ENCODE results near the gene CFAP58. TPM values are rescaled to one million over a fixed set of nuclear protein-coding genes. Genes with fewer than 3 reads are reported as not detected.

CFAP58 gene
- total and polyA plus RNA-seq, 2 of the 13 experiments (the other 11 are each of a cell fraction or from before 2014, with no cell fraction given), result 0.03 TPM; not detected in 1

GRCh38 chr10:104374591-104374990 lies 21.0 kb downstream of the CFAP58 start:
- Histone ChIP-seq H3K4me2 (ENCODE audit: low read depth, low read length) (no peak overlapping the region), H3K4me1 (ENCODE audit: insufficient read depth, low read length) (no peaks in the 10 kb centered on the region), H3K27me3 (ENCODE audit: control insufficient read depth in 1 of 2, insufficient read depth in 2 of 2, low read length in 2 of 2) (peaks cover 0 to 7% of the 10 kb centered on the region in 2 experiments; a peak in 1 of 5 replicates), H3K9ac (ENCODE audit: insufficient read depth, low read depth, low read length) (no peak overlapping the region), H3K27ac (ENCODE audit: extremely low read length, insufficient read depth, low read length) (no peak overlapping the region), H3K79me2 (ENCODE audit: insufficient read depth, low read length) (no peaks in the 10 kb centered on the region), H3K9me3 (ENCODE audit: low read length) (no peaks in the 10 kb centered on the region), H3K36me3 (replicated peaks in 1 of 2; ENCODE audit: control insufficient read depth in 1 of 2, insufficient read depth in 2 of 2, low read length in 2 of 2) (no peaks in the 10 kb centered on the region), H2AFZ (ENCODE audit: low read length) (no peak overlapping the region), H3K4me3 (replicated peaks in 1 of 3; ENCODE audit: insufficient read depth in 1 of 3, low read depth in 2 of 3, low read length in 3 of 3) (no peak overlapping the region), H4K20me1 (ENCODE audit: insufficient read depth, low read length) (no peaks in the 10 kb centered on the region)
- ChIA-PET CTCF (ENCODE audit: low intra/inter-chr PET ratio, low total read pairs) (no interaction called here), POLR2A (no interaction called here)
- WGBS (ENCODE audit: low lambda C conversion rate), result 0% methylated on average over 1 of the region's 1 CpG
- in situ Hi-C loops (cut with HindIII; ENCODE audit: extremely low pct_ligation_motif_present, low pct_unique_long_range_greater_than_20kb), result no loop called here
- no peak for ATAC-seq
- BruUV-seq (replicated peaks), result no TSS peak
- DNase-seq (ENCODE audit: low spot score), result no peak
- intact Hi-C loops (cut with micrococcal nuclease; ENCODE audit: unreplicated experiment), result no loop called here
- FAIRE-seq, result no peak
- TF ChIP-seq ZBTB40 (IDR thresholded peaks at IDR 0.05) (no peak), ZBTB40 (CRISPR knock-in tag; IDR thresholded peaks at IDR 0.05) (no peak), ZNF597 (CRISPR knock-in tag; IDR thresholded peaks at IDR 0.05) (no peak), CREB1 (IDR thresholded peaks at IDR 0.05) (no peak), CREB1 (CRISPR knock-in tag; IDR thresholded peaks at IDR 0.05) (no peak), MNT (IDR thresholded peaks at IDR 0.05) (no peak), TEAD2 (CRISPR knock-in tag; IDR thresholded peaks at IDR 0.05) (no peak), CBFB (CRISPR knock-in tag; IDR thresholded peaks at IDR 0.05) (no peak), ZNF879 (CRISPR knock-in tag; IDR thresholded peaks at IDR 0.05) (no peak), ZNF446 (CRISPR knock-in tag; IDR thresholded peaks at IDR 0.05) (no peak), TFDP2 (CRISPR knock-in tag; IDR thresholded peaks at IDR 0.05) (no peak), HIVEP1 (CRISPR knock-in tag; IDR thresholded peaks at IDR 0.05) (no peak), CENPBD1 (CRISPR knock-in tag; IDR thresholded peaks at IDR 0.05; ENCODE audit: borderline replicate concordance, low read depth) (no peak)
